Smooth muscle cell (in vitro differentiated cells): ENCODE results near the gene THOP1. TPM values are rescaled to one million over a fixed set of nuclear protein-coding genes. Genes with fewer than 3 reads are reported as not detected.

Experiments used
- DNase-seq: peaks from one replicate; lab custom pipeline; 2025; ENCODE audit not compliant: unreplicated experiment; lab: John Stamatoyannopoulos, UW
- H2AFZ ChIP-seq: fragments of 200-600 bp; sonication (generic); 2 replicates; pipeline ENCODE4 v1.6.0; 2016; ENCODE audit warnings: antibody characterized with exemption, low read depth, mild to moderate bottlenecking
- H3F3A ChIP-seq: fragments of 200-600 bp; sonication (generic); 2 replicates; pipeline ENCODE4 v1.6.0; 2017; ENCODE audit warnings: antibody characterized with exemption, low read depth
- H3K27ac ChIP-seq: fragments of 200-600 bp; sonication (generic); 2 replicates; pipeline ENCODE4 v1.5.1; 2016; ENCODE audit warnings: low read depth, mild to moderate bottlenecking
- H3K27me3 ChIP-seq: fragments of 200-600 bp; sonication (generic); 2 replicates; pipeline ENCODE4 v1.6.1; 2016; ENCODE audit warnings: low read depth, mild to moderate bottlenecking
- H3K36me3 ChIP-seq: fragments of 200-600 bp; sonication (generic); 2 replicates; pipeline ENCODE4 v1.5.1; 2016; ENCODE audit warnings: low read depth
- H3K4me1 ChIP-seq: fragments of 200-600 bp; sonication (generic); 2 replicates; pipeline ENCODE4 v1.5.1; 2016; ENCODE audit warnings: low read depth
- H3K4me2 ChIP-seq: fragments of 200-600 bp; sonication (generic); 2 replicates; pipeline ENCODE4 v1.6.0; 2016; ENCODE audit warnings: mild to moderate bottlenecking
- H3K4me3 ChIP-seq: fragments of 200-600 bp; sonication (generic); 2 replicates; pipeline ENCODE4 v1.5.1; 2016; ENCODE audit warnings: mild to moderate bottlenecking
- H3K79me2 ChIP-seq: fragments of 200-600 bp; sonication (generic); 2 replicates; pipeline ENCODE4 v1.6.0; 2016; ENCODE audit warnings: low read depth, mild to moderate bottlenecking
- H3K9ac ChIP-seq: fragments of 200-600 bp; sonication (generic); 2 replicates; pipeline ENCODE4 v1.6.0; 2016; ENCODE audit warnings: low read depth
- H3K9me3 ChIP-seq: fragments of 200-600 bp; sonication (generic); replicated peaks from 2 replicates; pipeline ENCODE4 v1.5.1; 2016; ENCODE audit warnings: low read depth
- H4K20me1 ChIP-seq: fragments of 200-600 bp; sonication (generic); 2 replicates; pipeline ENCODE4 v1.6.0; 2016; ENCODE audit warnings: low read depth
- WGBS: methylation state at CpG from one replicate; pipeline ENCODE4 v1.1.7; 2016; ENCODE audit warnings: low lambda C conversion rate; 5-methylcytosine and 5-hydroxymethylcytosine counted together
- polyA plus RNA-seq: library from polyadenylated mRNA; unstranded; fragments of >200 nt; fragmentation: Nextera tagmentation; extraction: Ambion mirVana; gene quantifications from 2 replicates; pipeline ENCODE4 v1.2.1, GENCODE V29; 2016
- total RNA-seq: library from RNA; depleted of rRNA; stranded (reverse); fragments of >200 nt; gene quantifications from 2 replicates; pipeline ENCODE4 v1.2.3, GENCODE V29; 2014
- TF ChIP-seq, protein P1 (sequence below): fragments of 200-600 bp; sonication (generic); IDR thresholded peaks from 2 replicates; pipeline ENCODE4 v1.5.1; 2017; ENCODE audit warnings: borderline replicate concordance, mild to moderate bottlenecking, antibody characterized with exemption; ENCODE audit not compliant: insufficient read depth, poor library complexity, severe bottlenecking

Gene THOP1
- total and polyA plus RNA-seq, 2 experiments from 2014 or later: 40.5 to 65.6 TPM

DNA sequence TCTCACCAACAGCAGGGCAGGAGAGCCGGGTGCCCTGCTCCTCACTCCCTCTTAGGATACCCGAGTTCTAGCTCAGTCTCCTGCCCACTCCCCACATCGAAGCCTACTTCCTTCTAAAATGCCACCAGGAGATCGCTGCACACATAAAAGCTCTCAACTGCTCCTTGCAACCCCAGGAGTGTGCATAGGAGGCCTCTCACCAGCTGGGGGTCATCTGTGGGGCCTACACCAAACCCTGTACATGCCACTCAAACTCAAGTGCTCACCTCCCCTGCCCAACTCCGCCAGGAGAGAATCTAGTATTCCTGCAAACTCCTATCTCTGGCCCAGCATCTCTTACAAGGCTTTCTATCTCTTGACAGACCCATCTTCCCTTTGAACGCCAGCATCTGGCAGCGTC, 5.0 kb upstream of the THOP1 start:
- Histone ChIP-seq H3K27ac (no peak overlapping the region), H3K27me3 (no peaks in the 10 kb centered on the region), H3K9ac (no peak overlapping the region), H3K4me3 (no peak overlapping the region), H3K79me2 (peaks cover 77% of the 10 kb centered on the region), H4K20me1 (peaks cover 71% of the 10 kb centered on the region), H3K9me3 (no peaks in the 10 kb centered on the region), H3K4me2 (no peak overlapping the region), H3K4me1 (peaks cover 6% of the 10 kb centered on the region), H3K36me3 (no peaks in the 10 kb centered on the region), H2AFZ (no peak overlapping the region), H3F3A (peaks cover 11% of the 10 kb centered on the region)
- DNase-seq: no peak
- TF ChIP-seq, protein P1, sequence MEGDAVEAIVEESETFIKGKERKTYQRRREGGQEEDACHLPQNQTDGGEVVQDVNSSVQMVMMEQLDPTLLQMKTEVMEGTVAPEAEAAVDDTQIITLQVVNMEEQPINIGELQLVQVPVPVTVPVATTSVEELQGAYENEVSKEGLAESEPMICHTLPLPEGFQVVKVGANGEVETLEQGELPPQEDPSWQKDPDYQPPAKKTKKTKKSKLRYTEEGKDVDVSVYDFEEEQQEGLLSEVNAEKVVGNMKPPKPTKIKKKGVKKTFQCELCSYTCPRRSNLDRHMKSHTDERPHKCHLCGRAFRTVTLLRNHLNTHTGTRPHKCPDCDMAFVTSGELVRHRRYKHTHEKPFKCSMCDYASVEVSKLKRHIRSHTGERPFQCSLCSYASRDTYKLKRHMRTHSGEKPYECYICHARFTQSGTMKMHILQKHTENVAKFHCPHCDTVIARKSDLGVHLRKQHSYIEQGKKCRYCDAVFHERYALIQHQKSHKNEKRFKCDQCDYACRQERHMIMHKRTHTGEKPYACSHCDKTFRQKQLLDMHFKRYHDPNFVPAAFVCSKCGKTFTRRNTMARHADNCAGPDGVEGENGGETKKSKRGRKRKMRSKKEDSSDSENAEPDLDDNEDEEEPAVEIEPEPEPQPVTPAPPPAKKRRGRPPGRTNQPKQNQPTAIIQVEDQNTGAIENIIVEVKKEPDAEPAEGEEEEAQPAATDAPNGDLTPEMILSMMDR: no peak
- 96% methylated on average over 7 of the region's 7 CpGs for WGBS

DNA sequence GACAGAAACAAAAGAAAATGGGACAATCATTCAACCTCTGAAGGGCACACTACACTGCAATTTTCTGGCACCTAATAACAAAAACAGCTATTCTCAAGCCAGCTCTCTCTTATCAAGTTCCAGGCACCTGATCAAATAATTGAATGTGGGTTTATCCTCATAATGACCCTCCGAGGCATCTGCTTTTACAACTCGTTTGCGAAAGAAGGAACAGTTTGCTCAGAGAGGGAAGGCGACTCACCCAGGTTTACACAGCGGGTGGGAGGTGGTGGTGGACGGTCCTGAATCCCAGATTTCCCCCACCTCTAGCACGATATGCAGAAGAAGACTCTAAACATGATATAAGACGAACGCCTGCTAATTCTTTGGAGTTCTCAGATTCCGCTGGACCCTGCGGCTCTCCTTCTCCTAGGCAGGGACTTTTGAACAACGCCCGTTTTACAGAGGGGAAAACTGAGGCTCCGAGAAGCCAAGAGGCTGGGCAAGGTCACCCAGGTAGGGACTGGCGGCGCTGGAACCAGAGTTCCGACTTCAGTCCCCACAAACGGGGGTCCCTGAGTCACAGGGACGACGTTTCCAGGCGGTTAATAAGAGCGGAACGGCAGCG, 2.9 kb upstream of the THOP1 start:
- peak overlapping the region; percentile 85 for H3K4me3 ChIP-seq
- peaks cover 7% of the 10 kb centered on the region for H3F3A ChIP-seq
- H2AFZ ChIP-seq: peak overlapping the region; percentile 73
- peaks cover 75% of the 10 kb centered on the region for H3K79me2 ChIP-seq
- peak overlapping the region; percentile 99 for H3K9ac ChIP-seq
- 3% methylated on average over 24 of the region's 24 CpGs for WGBS
- TF ChIP-seq, protein P1: no peak
- peaks cover 14% of the 10 kb centered on the region for H3K4me1 ChIP-seq
- no peaks in the 10 kb centered on the region for H3K27me3 ChIP-seq
- peak overlapping the region; percentile 91 for H3K4me2 ChIP-seq
- no peaks in the 10 kb centered on the region for H3K9me3 ChIP-seq
- no peaks in the 10 kb centered on the region for H3K36me3 ChIP-seq
- peak overlapping the region; percentile 77 for H3K27ac ChIP-seq
- no peak for DNase-seq
- H4K20me1 ChIP-seq: peaks cover 50% of the 10 kb centered on the region

DNA sequence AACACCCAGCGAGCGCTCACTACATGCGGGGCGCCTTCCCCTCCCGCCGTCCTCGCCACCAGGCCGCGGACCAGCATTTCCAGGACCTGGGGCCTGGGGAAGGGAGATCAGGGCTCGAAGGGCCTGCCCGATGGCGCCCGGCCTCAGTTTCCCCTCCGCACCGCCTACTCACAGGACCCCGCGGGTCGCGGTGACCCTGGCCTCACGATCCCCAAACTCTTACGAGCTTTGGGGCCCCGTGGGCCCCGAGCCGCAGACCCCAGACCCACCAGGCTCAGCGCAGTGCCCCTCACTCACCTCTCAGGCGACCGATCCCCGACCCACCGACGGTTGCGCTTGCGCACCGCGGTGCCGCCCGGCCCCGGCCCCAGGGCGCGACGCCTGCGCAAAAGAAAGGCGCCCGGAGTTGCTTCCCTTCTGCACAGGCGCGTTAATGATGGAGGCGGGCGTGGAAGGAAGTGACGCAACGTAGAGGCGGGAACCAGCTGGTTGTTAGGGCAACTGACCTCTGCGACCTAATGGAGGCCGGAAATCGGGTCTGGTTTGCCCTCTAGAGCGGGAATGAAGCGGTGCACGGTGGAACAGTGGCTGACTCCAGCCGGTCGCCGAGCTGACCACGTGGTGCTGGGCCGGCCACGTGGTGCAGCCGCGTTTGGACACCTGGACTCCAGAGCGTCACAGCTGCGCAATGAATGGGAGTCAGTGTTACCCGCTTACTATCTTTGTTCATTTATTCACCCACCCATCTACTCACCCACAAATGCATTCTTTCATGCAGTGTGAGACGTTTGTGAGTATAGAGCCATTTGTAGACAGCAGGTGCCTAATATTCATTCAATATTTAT, 2.1 kb upstream of the THOP1 start, which contains the start of gene SGTA:
Gene SGTA (minus strand): TSS at position 338 of the 845 bp plus-strand sequence. CDS start 14,205 bp downstream, outside the sequence.
- H2AFZ ChIP-seq: peak within 1 kb of the TSS; percentile 73
- H3F3A ChIP-seq: peaks cover 7% of the 10 kb centered on the region
- H3K9me3 ChIP-seq: no peaks in the 10 kb centered on the region
- peaks cover 75% of the 10 kb centered on the region for H3K79me2 ChIP-seq
- peak within 1 kb of the TSS; percentile 82 for H3K27ac ChIP-seq
- peak; percentile 85 for DNase-seq
- no peaks in the 10 kb centered on the region for H3K36me3 ChIP-seq
- peak within 1 kb of the TSS; percentile 91 for H3K4me2 ChIP-seq
- no peaks in the 10 kb centered on the region for H3K27me3 ChIP-seq
- H3K9ac ChIP-seq: peak within 1 kb of the TSS; percentile 99
- peak within 1 kb of the TSS; percentile 85 for H3K4me3 ChIP-seq
- TF ChIP-seq, protein P1: peak; percentile 12
- WGBS: 1% methylated on average over 67 of the region's 68 CpGs
- H4K20me1 ChIP-seq: peaks cover 43% of the 10 kb centered on the region
- H3K4me1 ChIP-seq: peaks cover 14% of the 10 kb centered on the region
